ENCODE data around the gene RASAL2.

DNA sequence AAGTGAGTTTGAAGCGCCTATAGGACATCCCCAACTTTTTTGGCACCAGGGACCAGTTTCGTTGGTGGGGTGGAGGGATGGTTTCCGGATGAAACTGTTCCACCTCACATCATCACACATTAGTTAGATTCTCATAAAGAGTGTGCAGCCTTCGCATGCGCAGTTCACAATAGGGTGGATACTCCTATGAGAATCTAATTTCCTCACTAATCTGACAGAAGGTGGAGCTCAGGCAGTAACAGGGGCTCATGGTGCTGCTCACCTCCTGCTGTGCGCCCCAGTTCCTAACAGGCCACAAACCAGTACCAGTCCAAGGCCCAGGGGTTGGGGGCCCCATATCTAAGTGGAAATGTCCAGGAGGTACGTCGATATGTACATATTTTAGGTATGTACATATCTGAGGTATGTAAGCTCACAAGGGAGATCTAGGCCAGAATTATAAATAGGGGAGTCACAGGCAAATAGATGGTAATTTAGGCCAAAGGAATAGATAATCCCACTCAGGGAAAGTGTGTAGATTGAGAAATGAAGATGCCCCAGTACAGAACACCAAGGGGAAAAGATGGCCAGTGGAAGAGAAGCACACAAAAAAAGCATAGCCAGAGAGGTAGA is 27.5 kb upstream of the RASAL2 start:
- TF ChIP-seq, protein P1, sequence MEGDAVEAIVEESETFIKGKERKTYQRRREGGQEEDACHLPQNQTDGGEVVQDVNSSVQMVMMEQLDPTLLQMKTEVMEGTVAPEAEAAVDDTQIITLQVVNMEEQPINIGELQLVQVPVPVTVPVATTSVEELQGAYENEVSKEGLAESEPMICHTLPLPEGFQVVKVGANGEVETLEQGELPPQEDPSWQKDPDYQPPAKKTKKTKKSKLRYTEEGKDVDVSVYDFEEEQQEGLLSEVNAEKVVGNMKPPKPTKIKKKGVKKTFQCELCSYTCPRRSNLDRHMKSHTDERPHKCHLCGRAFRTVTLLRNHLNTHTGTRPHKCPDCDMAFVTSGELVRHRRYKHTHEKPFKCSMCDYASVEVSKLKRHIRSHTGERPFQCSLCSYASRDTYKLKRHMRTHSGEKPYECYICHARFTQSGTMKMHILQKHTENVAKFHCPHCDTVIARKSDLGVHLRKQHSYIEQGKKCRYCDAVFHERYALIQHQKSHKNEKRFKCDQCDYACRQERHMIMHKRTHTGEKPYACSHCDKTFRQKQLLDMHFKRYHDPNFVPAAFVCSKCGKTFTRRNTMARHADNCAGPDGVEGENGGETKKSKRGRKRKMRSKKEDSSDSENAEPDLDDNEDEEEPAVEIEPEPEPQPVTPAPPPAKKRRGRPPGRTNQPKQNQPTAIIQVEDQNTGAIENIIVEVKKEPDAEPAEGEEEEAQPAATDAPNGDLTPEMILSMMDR (IDR thresholded peaks at IDR 0.05): no peak
- TF ChIP-seq POLR2A (IDR thresholded peaks at IDR 0.05): no peak
